Measurements from ENCODE around the gene ENPEP.

- TF ChIP-seq CTCF (IDR thresholded peaks at IDR 0.05), result no peak
- no peak for TF ChIP-seq POLR2A (IDR thresholded peaks at IDR 0.05)
Measured at GRCh38 chr4:110605077-110605476, 129.1 kb downstream of the ENPEP start.
